K562 (cell line): ENCODE results near the gene SVIL. TPM values are rescaled to one million over a fixed set of nuclear protein-coding genes. Genes with fewer than 3 reads are reported as not detected.

Experiments
- ATAC-seq: fragments of 200-7000 bp; cut with Tn5 transposase; 3 replicates; pipeline ENCODE4 v1.9.1; 2020; ENCODE audit warnings: moderate library complexity
- BruUV-seq: library from RNA; stranded (reverse); fragments of 400-500 nt; replicated peaks from 2 replicates; lab custom pipeline; 2021; lab: Mats Ljungman, UMichigan
- CTCF ChIA-PET: fragments of 300-600 bp; formaldehyde crosslinking; extraction: SDS; loops from one replicate; lab custom pipeline; 2021; ENCODE audit warnings: low intra/inter-chr PET ratio; lab: Yijun Ruan, JAX
- POLR2A ChIA-PET: fragments of 300-600, 350-650 bp; sonication (Branson Sonifier 250); formaldehyde crosslinking; extraction: SDS; loops from one replicate; lab custom pipeline; 2021; ENCODE audit warnings: antibody characterized with exemption, inconsistent platforms; lab: Yijun Ruan, JAX
- DNase-seq, 4 experiments: peaks; one replicate each; pipeline versions ENCODE4 v3.0.0 to v3.0.0-alpha.2; 2011 to 2018; ENCODE audit warnings: low spot score in 3 of 4, mixed read lengths in 3 of 4; ENCODE audit errors: extremely low read depth in 1 of 4
- FAIRE-seq: peaks from 2 replicates; lab custom pipeline; 2011; peaks lifted over from hg19 to GRCh38; lab: Jason Lieb, UNC
- H2AFZ ChIP-seq: 2 replicates; pipeline ENCODE4 v1.6.0; 2011; ENCODE audit warnings: low read depth, low read length, control low read depth, inconsistent platforms
- H3K27ac ChIP-seq: fragments of 200-600 bp; 3 replicates; pipeline ENCODE4 v1.8.0; 2011; ENCODE audit warnings: low read depth, mild to moderate bottlenecking, control low read depth, inconsistent platforms, low read length, moderate library complexity, mixed read lengths; ENCODE audit errors: extremely low read depth
- H3K27me3 ChIP-seq, 2 experiments: fragments of 300-600 bp in 1 of 2; 2 replicates in 1 of 2; 3 replicates in 1 of 2; pipeline versions ENCODE4 v1.6.0 to v1.8.0; 2011; ENCODE audit warnings: inconsistent platforms in 2 of 2, low read length in 2 of 2, mild to moderate bottlenecking in 1 of 2, mixed read lengths in 1 of 2, moderate library complexity in 1 of 2; ENCODE audit not compliant: control insufficient read depth in 2 of 2, insufficient read depth in 2 of 2
- H3K36me3 ChIP-seq: fragments of 300-600 bp; 3 replicates; pipeline ENCODE4 v1.8.0; 2011; ENCODE audit warnings: mild to moderate bottlenecking, low read length, inconsistent platforms; ENCODE audit not compliant: control insufficient read depth, insufficient read depth
- H3K4me1 ChIP-seq, 2 experiments: fragments of 200-600 bp in 1 of 2; replicated peaks in 1 of 2; 2 replicates in 1 of 2; 3 replicates in 1 of 2; pipeline versions ENCODE4 v1.5.1 to v1.8.0; 2011; ENCODE audit warnings: inconsistent platforms in 2 of 2, low read length in 2 of 2, mild to moderate bottlenecking in 1 of 2, mixed read lengths in 1 of 2, moderate library complexity in 1 of 2; ENCODE audit not compliant: control insufficient read depth in 2 of 2, insufficient read depth in 2 of 2
- H3K4me2 ChIP-seq: 2 replicates; pipeline ENCODE4 v1.6.1; 2011; ENCODE audit warnings: low read length, control low read depth, inconsistent platforms, mixed read lengths; ENCODE audit not compliant: insufficient read depth
- H3K4me3 ChIP-seq: fragments of 200-600 bp; sonication (generic), shearing (Covaris generic); 2 replicates; pipeline ENCODE4 v1.5.1; 2016; ENCODE audit warnings: control low read depth, inconsistent platforms
- H3K79me2 ChIP-seq: fragments of 200-600 bp; 3 replicates; pipeline ENCODE4 v1.8.0; 2011; ENCODE audit warnings: low read length, inconsistent platforms; ENCODE audit not compliant: control insufficient read depth, insufficient read depth
- H3K9ac ChIP-seq, 2 experiments: 2 replicates each; pipeline versions ENCODE4 v1.6.0 to v1.6.1; 2011; ENCODE audit warnings: low read depth in 2 of 2, low read length in 2 of 2, control low read depth in 1 of 2, inconsistent platforms in 1 of 2, mild to moderate bottlenecking in 1 of 2, mixed read lengths in 1 of 2; ENCODE audit not compliant: insufficient read depth in 1 of 2
- H3K9me1 ChIP-seq: one replicate; pipeline ENCODE4 v1.6.0; 2011; ENCODE audit warnings: inconsistent platforms, mild to moderate bottlenecking, low read length, moderate library complexity; ENCODE audit not compliant: control insufficient read depth, insufficient read depth
- H3K9me3 ChIP-seq: replicated peaks from 2 replicates; pipeline ENCODE4 v1.5.1; 2011; ENCODE audit warnings: low read depth, low read length, inconsistent platforms; ENCODE audit not compliant: control insufficient read depth, insufficient read depth
- H4K20me1 ChIP-seq: replicated peaks from 2 replicates; pipeline ENCODE4 v1.6.1; 2011; ENCODE audit warnings: low read length, inconsistent platforms, mixed read lengths; ENCODE audit not compliant: control insufficient read depth, insufficient read depth
- ARNT ChIP-seq, 2 experiments: fragments of 450-650 bp; IDR thresholded peaks; 2 replicates each; pipeline ENCODE4 v1.6.1; 2016; ENCODE audit warnings: mild to moderate bottlenecking in 1 of 2
- CCNT2 ChIP-seq: IDR thresholded peaks from 2 replicates; pipeline ENCODE4 v1.6.1; 2011; ENCODE audit warnings: borderline replicate concordance, low read depth, mild to moderate bottlenecking, moderate library complexity, mixed read lengths, low read length; ENCODE audit not compliant: insufficient read length; ENCODE audit errors: extremely low read depth
- ETS2 ChIP-seq: IDR thresholded peaks from 2 replicates; pipeline ENCODE4 v1.6.1; 2016; ENCODE audit warnings: borderline replicate concordance, missing genetic modification characterization, mild to moderate bottlenecking, moderate library complexity, missing compliant biosample characterization; ENCODE audit not compliant: poor library complexity, severe bottlenecking
- FOXM1 ChIP-seq, 2 experiments: fragments of 450-650 bp in 1 of 2; sonication (generic) in 1 of 2; formaldehyde crosslinking in 1 of 2; IDR thresholded peaks; 2 replicates each; pipeline versions ENCODE4 v1.6.1 to v1.9.0; 2017 to 2022; ENCODE audit warnings: low read depth in 2 of 2, mild to moderate bottlenecking in 2 of 2, missing genetic modification reagents in 1 of 2, moderate library complexity in 1 of 2
- MTA2 ChIP-seq: fragments of 450-650 bp; IDR thresholded peaks from 2 replicates; pipeline ENCODE4 v1.6.1; 2016; ENCODE audit warnings: low read depth
- PHF20 ChIP-seq: fragments of 450-650 bp; IDR thresholded peaks from 2 replicates; pipeline ENCODE4 v1.6.1; 2018; ENCODE audit not compliant: partially characterized antibody
- RNF2 ChIP-seq: sonication (generic); IDR thresholded peaks from 2 replicates; pipeline ENCODE4 v1.6.1; 2016
- TCF7 ChIP-seq: sonication (generic); IDR thresholded peaks from 2 replicates; pipeline ENCODE4 v1.6.1; 2016; ENCODE audit warnings: antibody characterized with exemption, borderline replicate concordance
- XRCC4 ChIP-seq: IDR thresholded peaks from one replicate; pipeline ENCODE4 v1.6.1; 2011; ENCODE audit not compliant: insufficient read depth, insufficient read length; ENCODE audit errors: extremely low read depth
- ZNF384 ChIP-seq: IDR thresholded peaks from 2 replicates; pipeline ENCODE4 v1.6.1; 2012; ENCODE audit warnings: low read depth, low read length, improper control_type of control experiment
- ZNF77 ChIP-seq: fragments of 250-450 bp; sonication (Bioruptor Pico); IDR thresholded peaks from 2 replicates; pipeline ENCODE4 v1.5.0; 2020
- WGBS: fragments of 100-300 bp; shearing (Covaris generic); methylation state at CpG from one replicate; pipeline ENCODE4 v1.1.6; 2016; ENCODE audit warnings: low coverage, mixed read lengths; ENCODE audit not compliant: insufficient coverage; ENCODE audit errors: missing lambda C conversion rate; 5-methylcytosine and 5-hydroxymethylcytosine counted together
- in situ Hi-C: fragments of 300-500 bp; cut with MboI; formaldehyde crosslinking; loops from 4 replicates; pipeline ENCODE4 v1.15.0; 2018; ENCODE audit warnings: inconsistent platforms, mixed read lengths
- intact Hi-C: fragments of 100-400 bp; cut with micrococcal nuclease; formaldehyde crosslinking; loops from 2 replicates; pipeline ENCODE4 v1.14.2; 2022
- polyA plus RNA-seq, 8 experiments: library from polyadenylated mRNA; depleted of rRNA in 4 of 8; stranded (reverse) in 5 of 8; unstranded in 3 of 8; fragments of >200 nt; fragmentation: Nextera tagmentation in 2 of 8; fragmentation: Illumina TruSeq in 1 of 8; extraction: Ambion mirVana in 2 of 8; extraction: Trizol in 1 of 8; gene quantifications; 2 replicates each; pipeline versions ENCODE4 v1.2.1 to v1.2.3, GENCODE V29; 2011 to 2014; ENCODE audit warnings: inconsistent platforms in 1 of 8, missing spikeins in 1 of 8
- total RNA-seq, 7 experiments: library from RNA; depleted of rRNA in 6 of 7; stranded (reverse); fragments of >200 nt in 6 of 7; fragmentation: Illumina TruSeq in 2 of 7; extraction: Trizol in 2 of 7; gene quantifications; 2 replicates each; pipeline versions ENCODE4 v1.2.1 to v1.2.3, GENCODE V29; 2011 to 2021; ENCODE audit warnings: low replicate concordance in 1 of 7
- TF ChIP-seq, protein P1 (sequence below): fragments of 250-450 bp; sonication (Bioruptor Pico); IDR thresholded peaks from 2 replicates; pipeline ENCODE4 v1.8.0; 2021; ENCODE audit warnings: moderate library complexity, mild to moderate bottlenecking, inconsistent platforms
- TF ChIP-seq, protein P2 (sequence below): fragments of 250-450 bp; sonication (Bioruptor Pico); IDR thresholded peaks from 2 replicates; pipeline ENCODE4 v1.5.0; 2021; ENCODE audit warnings: mild to moderate bottlenecking, borderline replicate concordance

Gene SVIL
- total and polyA plus RNA-seq, 9 of the 15 experiments (the other 6 are each of a cell fraction or from before 2014, with no cell fraction given): under 0.01 to 0.18 (median 0.05) TPM; not detected in 3

DNA sequence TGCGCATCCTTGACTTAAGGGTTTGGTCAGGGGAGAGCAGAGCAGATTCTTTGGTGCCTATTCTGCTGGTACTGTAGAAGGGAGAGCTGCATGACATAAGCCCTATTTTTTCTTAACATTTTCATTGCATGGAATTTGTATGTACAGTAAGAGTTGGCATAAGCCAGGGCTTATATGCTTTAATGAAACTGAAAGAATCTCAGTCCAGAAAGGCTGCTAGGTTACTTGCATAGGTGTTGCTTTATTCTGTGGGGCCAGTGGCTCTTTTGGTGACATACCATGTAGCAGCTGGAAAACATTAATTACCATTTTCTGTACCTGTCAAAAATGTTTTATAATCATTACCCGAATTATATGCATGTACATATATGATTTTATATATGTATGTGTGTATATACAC, 193.8 kb downstream of the SVIL start:
- intact Hi-C loops: no loop called here
- Histone ChIP-seq H3K27ac (no peak overlapping the region), H3K9me1 (no peaks in the 10 kb centered on the region), H3K4me1 (no peaks in the 10 kb centered on the region), H4K20me1 (no peaks in the 10 kb centered on the region), H3K4me2 (no peak overlapping the region), H3K9ac (no peak overlapping the region), H3K9me3 (no peaks in the 10 kb centered on the region), H3K36me3 (no peaks in the 10 kb centered on the region), H2AFZ (no peak overlapping the region), H3K27me3 (no peaks in the 10 kb centered on the region), H3K4me3 (no peak overlapping the region), H3K79me2 (no peaks in the 10 kb centered on the region)
- 55% methylated on average over 2 of the region's 2 CpGs for WGBS
- no peak for FAIRE-seq
- ChIA-PET POLR2A (no interaction called here), CTCF (no interaction called here)
- ATAC-seq: no peak
- BruUV-seq: no TSS peak
- DNase-seq: no peak
- TF ChIP-seq CCNT2: no peak
- TF ChIP-seq RNF2: no peak
- no peak for TF ChIP-seq TCF7
- TF ChIP-seq FOXM1 (IDR thresholded peaks at IDR 0.05; ENCODE audit: low read depth): no peak
- no peak for TF ChIP-seq FOXM1 (CRISPR knock-in tag; IDR thresholded peaks at IDR 0.05; ENCODE audit: low read depth)
- no peak for TF ChIP-seq PHF20
- TF ChIP-seq, protein P1, sequence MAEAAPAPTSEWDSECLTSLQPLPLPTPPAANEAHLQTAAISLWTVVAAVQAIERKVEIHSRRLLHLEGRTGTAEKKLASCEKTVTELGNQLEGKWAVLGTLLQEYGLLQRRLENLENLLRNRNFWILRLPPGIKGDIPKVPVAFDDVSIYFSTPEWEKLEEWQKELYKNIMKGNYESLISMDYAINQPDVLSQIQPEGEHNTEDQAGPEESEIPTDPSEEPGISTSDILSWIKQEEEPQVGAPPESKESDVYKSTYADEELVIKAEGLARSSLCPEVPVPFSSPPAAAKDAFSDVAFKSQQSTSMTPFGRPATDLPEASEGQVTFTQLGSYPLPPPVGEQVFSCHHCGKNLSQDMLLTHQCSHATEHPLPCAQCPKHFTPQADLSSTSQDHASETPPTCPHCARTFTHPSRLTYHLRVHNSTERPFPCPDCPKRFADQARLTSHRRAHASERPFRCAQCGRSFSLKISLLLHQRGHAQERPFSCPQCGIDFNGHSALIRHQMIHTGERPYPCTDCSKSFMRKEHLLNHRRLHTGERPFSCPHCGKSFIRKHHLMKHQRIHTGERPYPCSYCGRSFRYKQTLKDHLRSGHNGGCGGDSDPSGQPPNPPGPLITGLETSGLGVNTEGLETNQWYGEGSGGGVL (CRISPR knock-in tag): no peak
- TF ChIP-seq, protein P2, sequence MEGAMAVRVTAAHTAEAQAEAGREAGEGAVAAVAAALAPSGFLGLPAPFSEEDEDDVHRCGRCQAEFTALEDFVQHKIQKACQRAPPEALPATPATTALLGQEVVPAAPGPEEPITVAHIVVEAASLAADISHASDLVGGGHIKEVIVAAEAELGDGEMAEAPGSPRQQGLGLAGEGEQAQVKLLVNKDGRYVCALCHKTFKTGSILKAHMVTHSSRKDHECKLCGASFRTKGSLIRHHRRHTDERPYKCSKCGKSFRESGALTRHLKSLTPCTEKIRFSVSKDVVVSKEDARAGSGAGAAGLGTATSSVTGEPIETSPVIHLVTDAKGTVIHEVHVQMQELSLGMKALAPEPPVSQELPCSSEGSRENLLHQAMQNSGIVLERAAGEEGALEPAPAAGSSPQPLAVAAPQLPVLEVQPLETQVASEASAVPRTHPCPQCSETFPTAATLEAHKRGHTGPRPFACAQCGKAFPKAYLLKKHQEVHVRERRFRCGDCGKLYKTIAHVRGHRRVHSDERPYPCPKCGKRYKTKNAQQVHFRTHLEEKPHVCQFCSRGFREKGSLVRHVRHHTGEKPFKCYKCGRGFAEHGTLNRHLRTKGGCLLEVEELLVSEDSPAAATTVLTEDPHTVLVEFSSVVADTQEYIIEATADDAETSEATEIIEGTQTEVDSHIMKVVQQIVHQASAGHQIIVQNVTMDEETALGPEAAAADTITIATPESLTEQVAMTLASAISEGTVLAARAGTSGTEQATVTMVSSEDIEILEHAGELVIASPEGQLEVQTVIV (CRISPR knock-in tag): no peak
- no peak for TF ChIP-seq ETS2
- no peak for TF ChIP-seq XRCC4
- no peak for TF ChIP-seq MTA2
- TF ChIP-seq ARNT (IDR thresholded peaks at IDR 0.05): no peak
- no peak for TF ChIP-seq ZNF77
- TF ChIP-seq ZNF384: no peak
- in situ Hi-C loops: no loop called here
